H4 (cell line): ENCODE measurements around the gene ZNF285. TPM values are rescaled to one million over a fixed set of nuclear protein-coding genes. Genes with fewer than 3 reads are reported as not detected.
"Not testable (repeated sequence)": the region's sequence is repeated elsewhere in the genome, so short reads cannot be mapped to it uniquely, and the experiment has no call there.

Experiments used
- DNase-seq: peaks from one replicate; pipeline ENCODE4 v3.0.0-alpha.2; 2015; ENCODE audit warnings: low spot score
- total RNA-seq: library from RNA; depleted of rRNA; stranded (reverse); fragments of >200 nt; shearing (Covaris generic); gene quantifications from 2 replicates; pipeline ENCODE4 v1.2.3, GENCODE V29; 2014; rRNA removed

The ZNF285 gene
- 0.31 and 0.87 TPM in 2 replicates for total RNA-seq

DNA sequence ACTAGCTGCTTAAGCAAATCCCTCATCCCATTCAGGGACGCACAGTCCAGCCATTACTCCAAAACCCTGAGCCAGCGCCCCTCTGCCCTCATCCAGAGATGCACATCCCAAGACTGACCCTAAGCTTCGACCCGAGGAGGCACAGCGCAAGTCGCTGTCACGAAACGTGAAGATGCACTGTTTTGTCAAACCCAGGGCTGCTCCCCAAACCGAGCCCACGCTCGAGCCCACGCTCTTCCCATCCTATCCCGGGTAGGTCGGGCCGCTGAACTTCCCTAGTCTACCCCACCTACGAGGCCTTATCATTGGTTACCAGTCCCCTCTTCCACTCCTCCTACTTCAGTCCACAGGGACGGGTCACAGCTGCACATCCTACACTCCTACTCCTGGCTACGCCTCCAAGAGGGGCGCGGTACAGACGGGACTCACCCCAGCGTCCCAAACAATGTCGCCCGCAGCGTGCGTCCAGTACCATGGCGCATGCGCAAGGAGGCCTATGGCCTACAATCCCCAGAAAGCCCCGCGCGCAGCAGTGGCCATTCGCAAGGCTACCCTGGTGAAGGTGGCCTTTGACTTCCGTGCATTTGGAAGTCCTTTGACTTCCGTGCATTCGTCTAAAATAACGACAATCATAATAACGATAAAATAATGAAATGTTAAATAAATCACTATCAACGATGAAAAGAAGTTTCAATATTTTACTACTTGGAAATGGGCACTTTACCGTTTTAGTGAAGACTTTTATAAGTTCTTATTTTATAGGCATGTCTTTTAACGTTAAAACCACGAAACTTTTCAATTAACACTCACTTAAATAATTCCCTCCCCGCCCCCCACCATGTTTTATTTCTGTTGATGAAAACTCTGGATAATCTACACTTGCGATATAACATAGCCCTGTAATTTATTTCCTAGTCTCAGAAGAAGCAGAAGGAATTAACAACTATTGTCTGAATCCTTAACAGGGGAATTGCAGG, at the start of gene ZNF285:
Gene ZNF285 (minus strand): TSS at position 470 of the 977 bp plus-strand sequence. CDS start 4,395 bp downstream, outside the sequence.
- DNase-seq, result peak; percentile 91

DNA sequence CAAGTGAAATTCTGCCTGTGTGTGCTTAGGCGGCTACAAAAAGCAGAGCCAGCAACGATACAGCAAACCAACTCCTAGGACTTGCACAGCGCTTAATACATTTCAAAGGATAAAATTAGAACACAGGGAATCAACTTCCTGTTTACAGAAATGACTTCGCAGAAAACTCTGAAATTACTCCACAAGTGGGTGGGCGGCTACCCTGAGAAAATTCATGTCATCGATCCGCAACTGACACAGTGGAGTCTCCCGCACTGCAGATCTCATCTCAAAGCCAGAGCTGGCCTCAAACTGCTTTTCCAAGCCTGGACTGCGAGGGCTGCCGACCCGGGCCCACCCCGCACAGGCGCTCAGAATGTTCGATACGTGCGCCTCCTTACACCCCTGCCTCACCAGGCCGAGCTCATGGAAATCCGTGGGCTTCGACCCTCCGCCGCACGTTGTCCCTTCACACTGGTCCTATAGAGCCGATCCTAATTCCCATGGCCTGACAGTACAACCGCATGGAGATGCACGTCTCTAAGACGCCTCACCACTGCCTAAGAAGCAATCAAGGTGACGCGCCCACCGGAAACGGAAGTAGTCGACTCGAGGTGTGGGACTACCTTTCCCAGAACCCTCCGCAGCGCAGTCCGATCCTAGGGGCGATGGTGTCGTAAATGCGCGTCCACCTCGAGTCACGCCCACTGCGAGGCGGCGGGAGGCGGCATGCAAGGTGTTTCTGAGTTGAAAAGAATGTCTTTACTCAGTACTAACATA, 46.7 kb upstream of the ZNF285 start, which contains the start of gene ZNF229:
Gene ZNF229 (minus strand): TSS at position 557 of the 759 bp plus-strand sequence. CDS start 5,625 bp downstream, outside the sequence.
- DNase-seq, result peak; percentile 90

DNA sequence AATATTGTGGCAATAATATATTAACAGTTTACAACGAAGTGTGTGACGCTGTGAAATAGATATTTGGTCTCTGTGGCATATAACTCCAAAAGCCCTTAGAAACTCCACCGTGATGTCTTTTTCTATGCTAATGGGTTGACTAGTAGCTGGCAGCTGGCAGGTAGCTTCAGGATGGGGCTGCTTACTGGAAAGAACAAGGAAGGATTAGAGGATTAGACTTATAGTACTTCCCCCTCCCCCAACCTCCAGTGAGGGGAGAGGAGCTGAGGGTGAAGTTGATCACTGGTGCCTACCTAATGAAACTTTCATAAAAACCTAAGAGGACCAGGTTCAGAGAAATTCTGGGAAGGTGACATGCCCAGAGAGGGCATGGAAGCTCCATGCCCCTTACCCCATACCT, 37.0 kb upstream of the ZNF285 start:
- DNase-seq, result no peak

DNA sequence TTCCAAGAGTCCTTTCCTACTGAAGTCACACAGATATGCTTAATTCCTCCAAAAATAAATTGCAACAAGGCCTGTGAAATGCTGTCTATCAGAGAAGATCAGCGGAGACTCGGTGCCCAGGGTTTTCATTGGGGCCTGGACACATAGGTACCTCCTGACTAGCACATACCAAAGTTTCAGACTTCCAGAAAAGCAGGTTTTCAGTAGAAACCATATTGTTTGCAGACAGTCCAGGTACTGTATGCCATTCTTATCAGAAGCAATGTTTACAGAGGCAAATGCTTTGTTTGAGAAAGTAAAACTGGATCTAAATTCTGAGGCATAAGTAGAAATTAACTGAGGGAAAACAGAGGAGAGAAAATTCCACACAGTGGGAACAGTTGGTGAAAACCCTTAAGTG, 34.0 kb upstream of the ZNF285 start:
- no peak for DNase-seq

DNA sequence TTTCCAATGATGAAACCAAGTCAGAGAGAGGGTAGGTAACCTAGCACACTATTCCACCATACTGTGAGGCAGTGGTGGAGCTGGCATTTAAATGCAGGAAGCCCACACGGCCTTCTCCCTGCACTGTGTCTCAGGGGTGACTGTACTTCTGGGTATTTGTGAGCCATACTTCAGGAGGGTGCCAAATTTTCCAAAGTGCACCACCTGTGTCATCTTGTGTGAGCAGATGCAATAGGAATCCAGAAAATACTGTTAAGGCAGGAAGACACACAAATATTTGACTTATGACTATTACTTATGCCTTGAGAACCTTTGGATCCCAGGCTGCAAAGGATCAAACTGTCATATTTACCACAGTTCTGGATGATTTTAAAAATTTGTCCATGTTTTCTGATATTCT, 29.5 kb upstream of the ZNF285 start:
- DNase-seq, result no peak

DNA sequence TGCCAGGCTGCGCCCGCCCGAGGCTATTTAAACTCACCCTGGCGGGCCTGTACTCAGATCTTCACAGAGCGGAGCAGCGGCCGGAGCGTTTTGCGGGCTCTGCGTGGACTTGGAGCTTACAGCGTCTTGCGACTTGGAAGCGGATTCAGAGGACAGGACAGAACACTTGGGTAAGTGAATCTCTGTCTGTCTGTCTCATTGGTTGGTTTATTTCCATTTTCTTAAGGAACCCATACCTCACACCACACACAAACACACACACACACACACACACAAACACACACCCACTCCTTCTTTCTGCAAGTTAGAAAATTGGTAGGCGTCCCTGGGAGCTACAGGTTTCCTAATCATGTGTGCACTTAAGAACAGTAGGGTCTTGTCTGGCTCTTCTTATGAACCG, 14.1 kb upstream of the ZNF285 start:
- DNase-seq, result not testable (repeated sequence)

DNA sequence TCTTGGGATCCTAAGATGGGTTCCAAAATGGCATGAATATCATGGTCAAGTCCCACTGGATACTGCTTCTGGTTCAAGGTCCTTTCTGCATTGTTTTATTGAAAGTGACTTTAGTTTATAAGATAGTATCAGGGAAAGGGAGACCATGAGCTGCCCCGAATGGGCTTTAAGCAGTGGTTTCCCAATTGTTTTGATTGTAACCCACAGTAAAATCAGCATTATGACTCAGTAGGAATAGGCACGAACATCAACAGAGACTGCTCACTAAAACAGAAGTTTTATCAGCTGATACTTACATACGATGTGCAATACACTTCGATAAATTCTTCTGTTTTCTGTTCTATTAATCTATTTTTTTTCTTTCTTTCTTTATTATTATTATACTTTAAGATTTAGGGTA, 12.1 kb downstream of the ZNF285 start:
- DNase-seq, result peak; percentile 9

DNA sequence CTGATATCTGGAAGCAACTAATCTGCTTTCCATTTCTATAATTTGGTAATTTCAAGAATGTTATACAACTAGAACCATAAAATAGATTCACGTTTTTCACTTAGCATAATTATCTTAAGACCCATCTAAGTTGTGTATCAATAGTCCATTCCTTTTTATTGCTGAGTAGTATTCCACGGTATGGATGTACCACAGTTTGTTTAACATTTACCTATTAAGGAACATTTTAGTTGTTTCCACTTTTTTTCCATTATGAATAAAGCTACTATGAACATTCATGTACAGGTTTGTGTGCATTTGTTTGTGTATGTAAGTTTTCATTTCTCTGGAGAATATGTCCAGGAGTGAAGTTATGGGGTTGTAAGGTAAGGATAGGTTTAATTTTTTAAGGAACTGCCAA, 26.6 kb downstream of the ZNF285 start:
- no peak for DNase-seq

DNA sequence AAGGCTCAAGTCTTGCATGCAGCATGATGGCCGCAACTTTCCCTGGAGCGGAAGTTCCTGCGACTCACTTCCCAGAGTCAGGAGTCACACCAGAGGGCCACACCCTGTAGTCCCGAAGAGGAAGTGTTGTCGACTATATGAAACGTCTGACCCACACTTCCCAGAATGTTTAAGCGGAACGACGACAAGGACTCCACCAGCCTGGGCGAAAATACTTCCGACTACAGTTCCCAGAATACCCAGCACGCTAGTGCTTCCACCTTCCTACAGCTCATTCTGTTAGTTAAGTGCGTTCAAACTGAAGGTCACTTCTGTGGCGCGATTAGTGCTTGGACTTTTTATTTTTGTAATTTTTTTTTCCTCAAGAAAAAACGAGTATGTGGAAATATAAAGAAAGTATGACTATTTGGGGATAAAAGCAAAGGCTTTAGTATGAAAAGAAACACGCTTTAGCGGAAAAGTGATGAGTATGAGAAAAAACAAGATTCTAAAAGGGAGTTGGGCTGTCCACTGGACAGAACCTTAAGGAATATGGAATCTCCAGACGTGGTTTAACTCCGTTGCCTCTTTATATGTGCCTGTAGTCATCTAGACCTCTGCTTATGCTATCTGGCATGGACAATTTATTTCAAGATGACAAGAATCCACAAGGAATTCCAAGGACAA, 29.5 kb downstream of the ZNF285 start:
- DNase-seq, result no peak

DNA sequence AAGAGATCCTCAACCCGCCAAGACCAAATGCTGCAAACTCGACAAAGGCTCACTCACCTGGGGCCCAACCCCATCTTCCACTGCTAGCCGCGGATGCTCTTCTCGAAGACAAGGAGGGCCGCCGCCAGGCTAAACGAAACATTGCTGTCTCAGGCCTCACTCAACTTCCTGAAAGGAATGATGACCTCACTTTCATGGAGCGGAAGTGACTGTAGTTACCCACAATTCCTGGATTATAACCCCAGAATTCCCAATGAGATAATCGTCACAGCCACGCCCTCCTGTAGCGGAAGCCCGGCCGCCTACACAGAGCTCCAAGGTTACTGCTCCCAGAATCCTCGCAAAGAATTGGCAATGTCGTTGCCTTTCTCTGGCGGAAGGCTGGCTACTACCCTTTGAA, 34.4 kb downstream of the ZNF285 start:
- DNase-seq, result no peak

DNA sequence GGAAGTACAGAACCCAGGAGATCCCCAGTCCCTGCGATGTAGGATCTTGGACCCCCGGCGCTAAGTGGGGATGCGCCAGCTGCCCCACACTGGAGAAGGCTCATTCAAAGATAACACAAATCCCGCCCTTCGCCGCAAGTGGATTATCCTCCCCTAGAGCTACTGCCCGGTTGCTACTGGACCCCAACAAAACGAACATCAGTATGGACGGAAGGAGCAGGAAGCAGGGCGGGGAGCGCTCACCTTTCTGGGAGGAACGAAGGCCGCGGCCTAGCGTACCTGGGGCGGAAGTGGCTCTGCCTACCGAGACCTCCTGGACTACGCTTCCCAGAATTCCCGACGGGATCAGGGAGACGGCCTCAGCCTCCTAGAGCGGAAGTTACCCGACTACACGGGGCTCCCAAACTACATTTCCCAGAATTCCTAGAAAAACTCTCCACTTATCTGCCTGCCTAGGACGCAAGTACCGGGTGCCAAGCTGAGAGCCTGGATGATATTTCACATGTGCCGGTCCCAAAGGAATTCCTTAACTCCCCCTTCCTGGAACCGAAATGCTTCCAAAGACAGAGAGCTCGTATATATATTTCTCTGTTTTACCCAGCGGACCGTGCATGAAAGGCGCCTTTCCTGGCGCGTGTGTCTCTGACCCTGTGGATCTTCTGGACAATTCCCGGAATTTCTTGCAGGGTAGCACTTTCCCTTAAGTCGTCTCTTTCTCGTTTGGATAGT, 44.9 kb downstream of the ZNF285 start, which contains the start of gene ZNF112:
Gene ZNF112 (minus strand): TSS at position 298 of the 729 bp plus-strand sequence. CDS start 16,141 bp downstream, outside the sequence.
- DNase-seq, result peak; percentile 84

DNA sequence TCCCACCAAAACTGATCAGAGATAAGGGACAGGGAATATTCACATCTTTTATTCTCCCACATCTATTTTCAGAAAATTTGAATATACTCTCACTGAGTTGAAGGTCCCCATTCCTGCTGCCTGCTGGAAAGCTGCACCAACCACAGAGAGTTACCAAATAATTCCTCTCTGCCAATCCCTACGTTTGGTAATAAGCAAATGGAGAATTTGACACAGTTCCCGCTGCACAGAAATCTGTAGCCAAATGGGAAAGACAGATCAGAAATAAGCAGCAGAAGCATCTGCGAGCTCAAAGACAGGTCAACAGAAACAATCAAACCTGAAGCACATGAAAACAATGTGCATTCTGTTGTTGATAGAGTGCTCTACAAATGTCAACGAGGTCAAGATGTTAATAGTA, 54.9 kb downstream of the ZNF285 start:
- no peak for DNase-seq

DNA sequence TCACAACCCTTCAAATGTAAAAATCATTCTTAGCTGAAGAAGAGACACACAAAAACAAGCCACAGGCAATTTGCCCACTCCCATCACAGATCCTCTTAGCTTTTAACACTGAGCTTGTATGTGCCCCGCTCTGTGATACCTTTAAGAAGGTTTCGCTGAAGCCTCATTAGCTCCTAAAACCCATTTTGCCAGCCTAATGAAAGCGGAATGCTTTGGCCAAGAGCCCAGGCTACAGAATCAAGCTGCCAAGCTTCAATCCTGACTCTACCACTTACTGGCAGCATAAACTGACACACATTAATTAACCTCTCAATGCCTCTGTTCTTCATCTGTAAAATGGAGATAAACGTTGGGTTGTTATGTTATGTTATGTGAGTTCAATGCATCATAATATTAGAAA, 55.4 kb downstream of the ZNF285 start:
- no peak for DNase-seq

DNA sequence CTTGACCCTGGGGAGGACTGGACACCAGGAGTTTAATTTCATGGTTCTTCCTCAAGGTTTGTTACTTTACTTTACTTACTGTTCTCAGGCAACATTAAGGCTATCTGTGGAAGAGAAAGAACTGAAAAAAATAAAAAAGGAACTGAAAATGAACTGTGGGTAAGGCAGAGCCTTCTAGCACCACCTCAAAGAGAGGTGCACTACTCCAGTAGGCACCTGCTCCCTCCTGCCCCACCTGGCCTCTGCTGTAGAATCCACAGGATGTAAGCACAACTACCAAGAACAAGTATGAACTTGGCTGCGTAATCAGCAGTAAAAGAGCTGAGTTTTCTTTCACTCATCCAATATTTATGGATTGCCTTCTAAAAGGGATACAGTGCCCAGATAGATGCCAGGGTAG, 57.2 kb downstream of the ZNF285 start:
- DNase-seq, result no peak

DNA sequence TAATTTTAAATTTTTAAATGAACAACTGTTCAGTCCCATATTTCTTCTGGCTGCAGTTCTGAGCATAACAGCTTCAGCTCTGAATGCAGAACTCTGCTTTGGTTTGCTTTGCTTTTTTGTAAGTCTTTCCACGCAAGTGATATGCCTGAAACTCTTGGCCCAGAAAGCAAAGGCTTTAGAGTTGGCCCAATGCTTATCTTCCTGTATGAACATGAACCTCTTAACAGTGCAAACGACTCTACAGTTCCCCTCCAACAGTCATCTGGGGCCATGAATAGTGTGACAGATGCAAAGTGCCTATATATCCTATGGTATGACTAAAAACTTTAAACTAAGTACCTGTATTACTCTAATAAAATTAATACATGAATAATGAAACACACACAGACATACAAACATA, 59.6 kb downstream of the ZNF285 start:
- no peak for DNase-seq

DNA sequence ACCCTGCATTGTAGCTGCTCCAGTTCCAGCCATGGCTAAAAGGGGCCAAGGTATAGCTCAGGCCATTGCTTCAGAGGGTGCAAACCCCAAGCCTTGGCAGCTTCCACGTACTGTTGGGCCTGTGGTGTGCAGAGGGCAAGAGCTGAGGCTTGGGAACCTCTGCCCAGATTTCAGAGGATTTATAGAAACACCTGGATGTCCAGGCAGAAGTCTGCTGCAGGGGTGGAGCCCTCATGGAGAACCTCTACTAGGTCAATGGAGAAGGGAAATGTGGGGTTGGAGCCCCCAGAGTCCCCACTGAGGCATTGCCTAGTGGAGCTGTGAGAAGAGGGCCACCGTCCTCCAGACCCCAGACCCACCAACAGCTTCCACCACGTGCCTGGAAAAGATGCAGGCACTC, 66.8 kb downstream of the ZNF285 start:
- DNase-seq, result not testable (repeated sequence)

Other genes starting within 250 kb of the ZNF285 start
- gene ZNF226, start 236.5 kb downstream of the ZNF285 start, total RNA-seq, result 23.0 and 27.9 TPM in 2 replicates
- gene ZNF227, start 189.1 kb downstream of the ZNF285 start, total RNA-seq, result 7.5 and 17.9 TPM in 2 replicates
- 0.04 and 0.70 TPM in 2 replicates for gene ZNF233, start 141.7 kb downstream of the ZNF285 start, total RNA-seq
- gene ZNF235, start 96.6 kb downstream of the ZNF285 start, total RNA-seq, result 1.8 and 3.0 TPM in 2 replicates
- gene ZNF112, start 44.9 kb downstream of the ZNF285 start, total RNA-seq, result 1.2 and 2.7 TPM in 2 replicates
- gene ZNF229, start 46.9 kb upstream of the ZNF285 start, total RNA-seq, result 6.6 and 9.9 TPM in 2 replicates
- 5.8 and 7.6 TPM in 2 replicates for gene ZNF180, start 98.9 kb upstream of the ZNF285 start, total RNA-seq
- gene CEACAM20, start 128.1 kb upstream of the ZNF285 start, total RNA-seq, result not detected in 2 replicates
- not detected in 2 replicates for gene IGSF23, start 212.0 kb upstream of the ZNF285 start, total RNA-seq
- gene PVR, start 242.3 kb upstream of the ZNF285 start, total RNA-seq, result 41.9 and 46.0 TPM in 2 replicates